Stimulated activated CD4-positive, alpha-beta T cell treated with anti-CD3 and anti-CD28 coated beads, TNF-alpha, amount 100 ng/mL, for 24 hours (primary cell): ENCODE data around the gene NME3.
"Not testable (repeated sequence)": the region's sequence is repeated elsewhere in the genome, so short reads cannot be mapped to it uniquely, and the experiment has no call there.

Experiments used
- DNase-seq, 3 experiments: peaks; one replicate each; pipeline ENCODE4 v3.0.0-alpha.2; 2020; ENCODE audit warnings: low read depth in 3 of 3

Gene NME3

DNA sequence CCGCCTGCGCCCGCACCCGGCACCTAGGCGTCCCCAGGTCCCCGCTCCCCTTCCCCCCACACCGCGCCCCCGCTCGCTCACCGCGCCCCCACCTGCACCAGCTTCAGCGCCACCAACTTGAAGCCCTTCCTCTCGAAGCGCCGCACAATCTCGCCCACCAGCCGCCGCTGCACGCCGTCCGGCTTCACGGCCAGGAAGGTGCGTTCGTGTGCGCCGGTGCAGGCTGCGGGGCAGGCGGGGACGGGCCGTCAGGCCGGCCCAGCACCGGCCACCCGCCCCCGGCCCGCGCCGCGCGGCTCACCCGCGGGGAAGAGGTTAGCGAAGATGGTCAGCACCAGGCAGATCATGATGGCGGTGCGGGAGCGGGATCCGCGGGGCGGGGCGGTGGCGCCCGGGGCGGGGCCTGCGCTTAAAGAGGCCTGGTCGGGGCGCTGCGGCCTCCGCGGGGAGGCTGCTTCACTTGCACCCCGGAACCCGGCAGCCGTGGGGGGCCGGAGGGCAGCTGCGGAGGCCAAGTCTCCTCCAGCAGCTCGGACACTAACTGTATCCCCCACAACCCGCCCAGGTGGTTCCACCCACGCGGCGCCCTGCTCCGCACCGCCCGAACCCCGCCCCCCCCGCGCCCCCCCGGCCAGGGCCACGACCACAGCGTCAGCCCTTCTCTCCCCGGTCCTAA, at the start of gene NME3:
Gene NME3, minus strand, starts transcription at position 356 of the 676 bp plus-strand sequence. Its CDS starts 9 bp downstream, at position 347.
- peak; percentile 48 to 81 (median 61) for DNase-seq

DNA sequence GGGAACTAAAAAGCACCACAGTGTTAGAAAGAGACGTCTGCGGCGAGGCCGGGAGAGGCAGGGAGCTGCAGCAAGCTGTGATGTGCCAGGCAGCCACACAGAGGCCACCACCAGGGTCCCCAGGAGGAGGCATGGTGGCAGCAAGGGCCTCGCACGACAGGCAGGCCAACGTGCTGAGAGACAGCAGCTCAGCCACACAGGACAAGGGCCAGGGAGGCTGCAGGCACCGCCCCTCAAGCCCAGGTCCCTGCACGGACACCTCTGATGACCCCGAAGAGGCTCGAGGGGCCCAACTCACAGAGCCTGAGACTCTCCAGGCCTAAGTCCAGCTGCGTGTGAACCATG, 49.6 kb upstream of the NME3 start:
- no peak for DNase-seq

DNA sequence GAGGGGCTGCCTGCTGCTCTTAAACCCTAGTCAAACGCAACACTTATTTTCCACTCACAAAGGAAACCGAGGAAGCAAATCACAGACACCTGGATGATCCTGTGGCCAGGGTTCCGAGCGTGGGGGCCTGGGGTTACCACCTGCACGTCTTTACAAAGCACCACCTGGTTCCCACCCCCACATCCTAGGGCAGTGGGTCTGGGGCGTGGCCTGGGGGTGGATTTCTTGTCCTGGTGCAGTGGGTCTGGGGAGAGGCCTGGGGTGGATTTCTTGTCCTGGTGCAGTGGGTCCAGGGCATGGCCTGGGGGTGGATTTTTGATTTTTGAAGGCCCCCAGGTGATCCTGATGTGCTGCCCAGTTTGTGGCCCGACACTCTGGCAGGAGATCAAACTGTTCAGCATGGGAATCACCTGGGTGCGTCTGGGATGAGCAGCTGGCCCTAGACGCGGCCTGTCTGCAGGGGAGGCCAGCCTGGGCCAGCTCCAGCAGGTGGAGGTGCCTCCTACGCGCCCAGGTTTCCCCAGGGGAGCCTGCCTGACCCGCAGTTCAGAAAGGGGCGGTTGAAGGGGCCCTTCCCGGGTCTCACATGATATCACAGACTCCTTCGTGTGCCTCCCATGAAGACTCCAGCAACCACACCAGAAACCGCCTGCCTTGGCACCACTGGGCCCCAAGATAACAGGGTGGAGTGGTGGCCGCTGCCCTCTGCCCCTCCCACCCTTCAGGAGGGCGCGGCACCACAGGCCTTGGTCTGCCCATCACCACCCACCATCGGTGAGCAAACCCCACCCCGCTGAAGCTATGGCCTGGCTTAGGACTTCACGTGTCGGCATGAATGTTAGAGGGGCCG, 49.0 kb upstream of the NME3 start:
- DNase-seq = no peak

DNA sequence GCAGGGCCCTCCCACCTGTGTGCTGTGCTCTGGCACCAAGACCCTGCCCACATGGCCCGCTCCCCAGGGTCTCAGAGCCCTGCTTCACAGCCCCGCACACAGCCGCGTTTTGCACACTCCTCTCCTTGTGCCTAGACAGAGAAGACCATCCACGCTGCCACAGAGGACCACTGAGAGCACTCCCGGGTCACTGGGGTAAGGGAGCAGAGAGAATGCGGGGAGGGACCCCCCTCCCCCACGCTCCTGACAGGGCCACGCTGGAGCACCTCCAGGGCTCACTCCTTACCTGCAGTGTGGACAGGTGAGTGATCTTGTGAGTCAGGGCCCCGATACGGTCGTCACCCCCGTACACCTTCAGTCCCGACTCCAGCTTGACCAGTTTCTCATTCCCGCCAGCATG, 48.3 kb upstream of the NME3 start:
- no peak for DNase-seq

DNA sequence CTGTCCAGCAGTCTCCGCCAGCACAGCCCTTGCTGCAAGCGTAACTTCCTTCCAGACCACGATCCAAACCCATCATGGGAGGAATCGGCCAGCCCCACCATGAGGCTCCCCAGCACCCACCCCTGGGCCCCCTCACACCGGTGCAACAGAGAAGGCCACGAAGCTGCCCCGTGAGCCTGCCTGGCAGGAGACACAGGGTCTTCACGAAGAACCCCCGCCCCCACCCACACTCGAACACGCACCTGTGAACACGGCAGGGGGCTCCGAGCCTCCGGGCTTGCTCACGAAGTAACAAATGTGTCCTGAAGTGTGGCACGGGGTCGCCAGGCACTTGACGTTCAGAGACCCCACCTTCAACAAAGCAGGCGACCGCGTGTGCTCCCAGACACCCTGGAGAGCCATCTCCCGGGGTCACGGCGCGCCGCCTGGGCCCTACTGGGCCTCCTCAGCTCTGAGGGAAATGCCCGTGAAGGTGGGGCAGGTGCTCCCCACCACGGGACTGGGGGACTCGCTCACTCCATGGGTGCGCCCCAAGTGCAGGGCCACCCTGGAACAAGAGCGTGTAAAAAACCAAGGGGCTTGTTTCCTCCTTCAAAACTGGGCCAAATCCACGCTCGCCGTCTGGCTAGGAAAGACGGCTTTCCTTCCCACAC, 47.7 kb upstream of the NME3 start:
- DNase-seq = no peak

DNA sequence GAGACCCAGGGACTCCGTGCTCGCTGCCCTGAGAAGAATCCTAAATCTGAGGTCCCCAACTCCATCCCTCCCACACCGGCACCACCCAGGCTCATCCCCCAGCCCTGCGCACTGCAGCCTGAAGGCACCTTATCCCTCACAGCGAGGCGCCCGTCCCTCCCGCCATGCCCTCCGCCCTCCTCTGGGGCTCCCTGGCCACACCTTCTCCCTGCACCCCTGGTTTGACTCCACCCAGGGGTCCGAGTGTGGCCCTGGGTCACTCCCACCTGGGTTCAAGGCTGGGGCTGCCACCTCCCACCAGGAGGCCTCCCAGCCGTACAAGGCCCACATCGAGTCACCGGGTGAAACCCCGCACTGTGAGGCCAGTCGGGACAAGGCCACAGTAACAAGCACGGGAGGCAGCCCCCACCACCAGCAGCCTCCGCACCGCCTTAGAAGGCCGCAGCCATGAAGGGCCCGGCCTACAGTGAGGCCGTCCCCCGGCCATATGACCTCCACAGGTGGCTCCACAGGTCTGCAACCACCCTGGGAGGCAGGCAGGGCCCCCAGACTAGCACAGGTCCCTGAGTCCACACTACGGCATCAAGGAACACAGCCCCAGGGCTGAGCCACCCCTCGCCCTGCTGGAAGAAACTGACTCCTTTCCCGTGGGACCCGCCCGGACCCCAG, 47.0 kb upstream of the NME3 start:
- no peak for DNase-seq

DNA sequence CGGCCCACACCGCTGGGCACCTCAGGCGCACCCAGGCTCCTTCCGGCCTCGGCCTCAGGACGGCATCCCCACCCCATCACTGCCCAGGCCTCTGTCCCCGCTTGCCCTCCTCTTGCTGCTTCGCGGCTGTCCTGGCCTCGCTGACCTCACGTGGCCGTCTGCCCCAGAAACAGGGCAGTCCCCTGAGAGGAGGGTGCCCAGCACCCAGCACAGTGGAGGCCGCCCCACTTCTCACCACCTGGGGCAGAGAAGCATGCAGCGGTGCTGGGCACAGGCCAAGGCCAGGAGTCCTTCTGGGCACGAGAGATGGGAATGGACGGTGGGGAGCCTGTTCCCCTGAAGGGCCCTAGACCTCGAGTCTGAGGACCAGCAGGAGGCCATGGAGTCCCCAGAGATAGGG, 46.4 kb upstream of the NME3 start:
- DNase-seq = no peak

DNA sequence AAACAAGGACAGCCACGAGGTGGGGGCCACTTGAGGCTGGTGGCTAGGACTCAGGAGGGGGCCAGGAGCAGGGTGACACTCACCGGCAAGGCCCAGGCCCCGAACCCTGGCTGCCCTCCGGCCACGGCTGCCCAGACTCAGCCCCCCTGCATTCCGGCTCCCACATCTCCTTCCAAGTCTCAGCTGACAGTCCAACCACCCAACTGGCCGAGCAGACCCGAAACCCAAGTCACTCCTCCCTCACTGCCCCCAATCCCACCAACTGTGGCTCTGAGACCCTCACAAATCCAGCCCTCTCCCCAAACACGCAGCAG, 45.9 kb upstream of the NME3 start:
- no peak for DNase-seq

DNA sequence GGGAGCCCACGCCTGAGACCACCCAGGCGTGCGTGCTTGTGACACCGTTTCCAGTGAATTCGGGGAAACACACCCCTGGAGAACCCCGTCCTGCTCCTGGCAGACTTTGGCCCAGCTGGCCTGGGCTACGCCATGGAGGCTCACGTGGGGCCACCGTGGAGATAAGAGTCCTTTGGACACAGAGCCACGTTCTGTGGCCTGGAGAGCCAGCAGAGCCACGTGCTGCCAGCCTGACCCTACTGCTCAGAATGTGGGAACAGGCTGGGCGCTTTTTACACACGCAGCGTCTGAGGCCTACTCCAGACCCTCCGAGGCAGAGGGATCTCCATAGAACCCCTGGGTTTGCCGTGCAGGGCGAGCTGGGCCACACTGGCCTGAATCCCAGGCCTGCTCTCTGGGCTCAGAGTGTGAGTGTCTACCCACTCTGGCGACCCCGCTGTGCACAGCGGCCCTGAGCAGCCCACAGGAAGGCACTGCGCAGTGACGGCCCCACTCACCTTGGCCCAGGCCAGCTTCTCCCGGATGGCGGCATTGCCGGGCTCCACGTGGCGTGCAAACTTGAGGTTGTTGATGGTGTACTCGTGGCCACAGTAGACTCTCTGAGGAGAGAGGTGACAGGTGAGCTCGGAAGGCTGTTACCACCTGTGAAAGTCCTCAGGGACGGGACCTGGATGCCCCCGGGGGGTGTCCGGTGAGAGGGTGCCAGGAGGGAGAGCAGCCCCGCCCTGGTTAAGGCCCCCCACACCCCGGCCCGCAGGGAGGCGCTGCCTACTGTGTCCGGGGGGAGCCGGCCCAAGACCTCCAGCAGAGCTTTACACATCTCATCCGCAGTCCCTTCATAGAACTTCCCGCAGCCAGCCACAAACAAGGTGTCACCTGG, 45.3 kb upstream of the NME3 start:
- DNase-seq = no peak

DNA sequence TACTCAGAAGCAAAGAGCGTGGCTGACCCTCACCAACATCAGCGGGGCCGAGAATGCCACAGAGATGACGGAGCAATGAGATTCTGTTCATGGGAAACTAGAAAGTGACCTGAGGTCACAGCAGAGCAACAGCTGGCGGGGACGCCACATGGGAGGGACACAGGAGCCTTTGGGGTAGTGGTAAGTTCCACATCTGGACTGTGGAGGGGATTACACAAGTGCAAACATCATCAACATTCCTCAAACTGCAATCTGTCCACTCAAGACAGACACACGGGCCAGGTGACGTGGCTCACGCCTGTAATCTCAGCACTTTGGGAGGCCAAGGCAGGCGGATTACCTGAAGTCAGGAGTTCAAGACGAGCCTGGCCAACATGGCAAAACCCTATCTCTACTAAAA, 44.1 kb upstream of the NME3 start:
- DNase-seq = no peak

DNA sequence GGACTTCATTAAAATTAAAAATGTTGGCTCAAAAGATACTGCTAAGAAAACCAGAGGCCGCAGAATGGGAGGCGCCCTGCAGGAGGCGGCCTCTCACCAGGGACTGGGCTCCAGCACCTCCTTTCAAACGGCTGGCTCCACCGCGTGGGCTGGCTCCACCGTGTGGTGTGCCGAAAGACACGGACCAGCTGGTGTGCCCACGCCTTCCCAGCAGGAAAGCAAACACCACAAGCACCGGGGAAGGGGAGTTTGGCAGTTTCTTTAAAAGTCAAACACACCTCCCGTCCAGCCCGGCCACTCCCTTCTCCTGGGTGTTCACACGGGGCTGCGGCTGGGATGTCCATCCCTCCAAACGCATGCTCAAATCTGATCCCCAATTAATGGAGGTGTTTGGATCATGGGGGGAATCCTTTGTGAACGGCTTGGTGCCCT, 41.4 kb upstream of the NME3 start:
- DNase-seq = peak in 2 of 3 experiments; percentile 16 to 70

DNA sequence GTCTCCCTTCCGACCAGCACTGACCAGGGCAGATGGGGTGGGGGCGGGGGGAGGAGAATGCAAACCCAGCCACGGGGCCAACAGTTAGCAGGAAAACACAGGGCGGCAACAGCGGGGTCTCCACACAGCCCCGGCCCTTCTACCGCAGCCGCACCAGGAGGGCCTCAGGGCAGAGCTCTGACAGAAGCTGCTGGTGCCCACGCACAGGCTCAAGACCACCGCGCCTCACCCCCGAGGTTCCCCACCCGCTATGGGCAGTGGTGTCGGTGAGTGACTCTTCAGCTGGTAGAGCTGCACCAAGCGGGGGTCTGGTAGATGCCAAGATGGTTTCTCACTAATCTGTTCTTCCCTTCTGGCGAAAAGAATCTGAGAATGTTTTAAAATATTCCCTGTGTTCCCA, 39.2 kb upstream of the NME3 start:
- DNase-seq = no peak

DNA sequence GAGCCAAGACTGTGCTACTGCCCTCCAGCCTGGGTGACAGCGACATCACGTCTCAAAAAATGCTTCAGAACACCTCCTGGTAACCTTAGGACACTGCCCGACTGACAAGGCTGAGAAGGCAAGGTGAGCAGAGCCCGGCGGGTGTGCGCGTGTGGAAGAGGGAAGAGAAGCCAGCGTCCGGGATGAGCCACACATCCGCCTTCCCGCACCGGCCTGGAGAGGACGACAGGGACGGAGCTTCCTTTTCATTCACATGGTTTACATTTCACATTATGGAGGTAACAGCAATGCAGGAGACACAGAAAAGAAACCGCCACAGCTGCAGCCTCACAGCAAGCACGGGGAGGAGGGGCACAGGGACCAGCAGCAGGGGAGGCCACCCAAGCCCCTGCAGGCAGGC, 38.8 kb upstream of the NME3 start:
- DNase-seq = no peak

DNA sequence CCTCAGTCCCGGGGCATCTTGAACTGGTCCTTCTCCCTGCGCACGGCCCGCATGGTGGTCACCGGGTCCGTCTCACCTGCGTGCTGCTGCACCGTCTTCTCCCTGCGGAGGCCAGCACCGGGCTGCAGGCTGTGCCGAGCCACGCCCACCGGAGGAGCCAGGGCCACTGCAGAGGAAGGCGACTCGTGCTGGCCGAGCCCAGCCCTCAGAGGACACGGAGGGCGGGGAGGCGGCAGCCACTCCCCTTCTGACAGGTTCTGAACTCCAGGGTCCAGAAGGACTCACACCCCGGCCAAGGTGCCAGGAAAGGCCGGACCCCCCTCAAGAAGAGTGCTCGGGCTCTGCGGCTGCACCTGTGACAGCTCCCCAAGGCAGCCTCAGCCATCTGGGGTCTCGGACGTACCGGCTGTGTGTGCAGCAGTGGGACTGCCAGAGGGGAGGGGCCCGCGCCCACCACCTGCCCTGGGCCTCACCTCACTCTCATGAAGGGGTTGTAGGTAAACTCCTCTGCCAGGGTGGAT, 38.0 kb upstream of the NME3 start:
- no peak for DNase-seq

DNA sequence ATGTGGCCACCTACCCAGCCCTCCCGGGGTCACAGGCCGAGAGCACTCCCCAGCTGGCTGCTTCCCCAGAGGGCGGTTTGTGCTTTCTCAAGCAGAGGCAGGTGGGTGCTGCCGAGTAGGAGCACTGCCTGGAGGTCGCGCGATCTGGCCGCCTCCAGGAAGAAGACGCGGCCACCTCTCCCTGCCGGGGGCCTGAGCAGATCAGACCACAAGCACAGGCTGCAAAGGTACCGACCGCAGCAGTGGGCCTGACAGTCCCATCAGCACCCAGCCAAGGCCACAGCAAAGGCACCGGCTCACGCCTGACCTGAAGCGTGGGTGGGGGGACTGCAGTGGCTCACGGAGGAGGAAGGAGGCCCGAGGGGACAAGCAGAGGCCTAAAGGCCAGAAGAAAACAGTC, 37.3 kb upstream of the NME3 start:
- no peak for DNase-seq

DNA sequence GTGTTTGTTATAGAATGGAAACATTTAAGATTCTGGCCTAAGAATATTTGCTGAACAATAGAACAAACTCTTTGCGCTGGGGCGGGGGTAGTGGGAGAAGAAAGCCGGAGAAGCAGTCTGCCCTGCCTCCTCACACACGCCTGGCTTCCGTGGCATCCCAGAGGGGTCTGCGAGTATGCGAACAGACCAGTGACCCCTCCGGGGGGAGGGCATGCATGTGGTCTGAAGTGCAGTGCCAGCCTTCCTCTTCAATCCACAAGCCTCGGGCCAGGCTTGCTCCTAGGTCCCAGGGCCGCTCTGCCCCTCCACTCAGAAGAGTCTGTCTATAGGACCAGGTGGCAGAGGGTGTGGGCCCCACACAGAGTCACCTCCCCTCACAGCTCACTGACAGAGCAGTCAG, 36.3 kb upstream of the NME3 start:
- no peak for DNase-seq

DNA sequence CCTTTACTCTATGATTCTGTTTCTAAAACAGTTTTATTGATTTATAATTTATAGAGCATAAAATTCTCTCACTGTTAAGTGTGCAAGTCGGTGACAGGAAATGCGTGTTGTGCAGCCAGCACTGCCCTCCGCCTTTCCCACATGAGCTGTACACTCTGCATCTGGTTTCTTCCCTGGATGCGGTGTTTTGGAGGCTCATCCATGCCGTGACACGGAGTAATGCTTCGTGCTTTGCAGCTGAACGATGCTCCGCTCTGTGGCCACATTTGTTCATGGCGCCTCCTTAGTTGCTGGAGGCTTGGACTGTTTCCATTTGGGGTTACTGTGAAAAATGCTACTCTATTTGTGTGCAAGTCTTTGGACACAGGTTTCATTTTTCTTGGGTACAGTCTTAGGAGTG, 29.4 kb upstream of the NME3 start:
- DNase-seq = no peak

DNA sequence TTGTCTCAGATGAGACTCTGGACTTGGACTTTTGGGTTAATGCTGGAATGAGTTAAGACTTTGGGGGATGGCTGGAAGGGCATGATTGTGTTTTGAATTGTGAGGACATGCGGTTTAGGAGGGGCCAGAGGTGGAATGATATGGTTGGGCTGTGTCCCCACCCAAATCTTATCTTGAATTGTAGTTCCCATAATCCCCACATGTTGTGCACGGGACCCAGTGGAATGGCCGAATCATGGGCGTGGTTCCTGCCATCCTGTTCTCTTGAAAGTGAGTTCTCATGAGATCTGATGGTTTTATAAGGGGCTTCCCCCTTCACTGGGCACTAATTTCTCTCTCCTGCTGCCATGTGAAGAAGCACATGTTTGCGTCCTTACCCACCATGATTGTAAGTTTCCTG, 27.9 kb upstream of the NME3 start:
- not testable (repeated sequence) for DNase-seq

DNA sequence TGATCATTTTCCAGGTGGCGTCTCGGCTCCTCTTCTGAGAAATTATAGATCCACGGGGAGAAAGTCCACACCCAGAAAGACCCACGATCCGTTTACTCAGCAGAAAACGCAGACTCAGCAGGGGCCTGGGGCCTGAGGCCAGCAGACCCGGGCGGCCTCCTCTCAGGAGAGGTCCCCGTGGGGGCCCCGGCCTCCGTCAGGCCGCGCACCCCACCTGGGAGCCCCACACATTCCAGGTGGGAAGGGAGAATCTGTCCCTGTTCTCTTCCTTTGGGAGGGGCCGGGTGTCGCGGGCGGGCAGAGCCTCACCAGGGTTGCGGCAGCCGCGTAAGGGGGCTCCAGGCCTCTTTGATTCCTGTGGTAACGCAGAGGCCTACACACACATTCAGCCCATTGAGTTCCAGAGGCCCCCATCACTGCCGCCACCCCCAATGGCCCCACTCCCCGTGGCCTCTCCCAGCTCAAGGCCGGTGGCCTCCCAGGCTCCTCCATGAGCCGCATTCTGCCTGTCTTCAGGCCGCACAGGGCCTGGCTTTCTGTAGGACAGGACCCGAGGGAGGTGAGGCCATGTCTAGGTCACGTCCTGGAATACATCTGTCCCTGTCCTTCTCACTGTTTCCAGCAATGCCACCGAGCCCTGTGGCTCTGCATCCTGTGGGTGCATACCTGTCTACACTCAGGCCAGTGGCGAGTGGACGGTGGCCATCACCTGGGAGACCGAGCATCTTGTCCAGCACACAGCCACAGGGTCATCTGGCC, 23.7 kb upstream of the NME3 start:
- no peak for DNase-seq

DNA sequence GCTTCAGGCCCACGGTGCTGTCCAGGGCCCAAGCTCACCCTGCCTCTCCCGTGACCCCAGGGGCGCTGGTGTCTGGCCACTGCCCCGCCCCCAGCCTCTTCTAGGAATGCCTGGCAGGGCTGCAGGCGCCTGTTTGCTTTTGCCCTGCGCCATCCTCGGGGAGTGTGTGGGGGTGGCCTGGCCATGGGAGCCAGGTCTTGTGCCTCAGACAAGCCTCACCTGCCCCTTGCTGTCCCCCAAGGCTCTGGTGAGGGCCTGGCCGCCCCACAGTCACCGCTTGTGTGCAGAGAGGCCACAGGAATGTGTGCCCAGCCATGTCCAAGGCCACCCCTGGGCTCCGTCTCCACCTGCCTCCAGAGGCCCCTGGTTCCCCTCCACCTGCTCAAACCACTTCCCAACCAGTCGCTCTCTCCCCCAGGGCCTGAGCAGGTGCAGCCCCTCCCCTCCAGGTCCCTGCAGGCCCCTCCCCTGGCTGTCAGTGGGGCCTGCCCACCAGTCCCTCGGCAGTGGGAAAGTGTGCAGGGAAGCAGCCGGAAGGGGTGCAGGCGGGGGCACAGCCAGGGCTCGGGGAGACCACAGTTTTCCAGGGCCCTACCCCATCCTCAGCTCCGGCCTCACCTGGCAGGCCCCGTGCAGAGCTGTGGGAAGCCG, 23.0 kb upstream of the NME3 start:
- DNase-seq = no peak
